Endothelial cell of umbilical vein (primary cell): ENCODE data around the gene METTL21A.

Source experiments
- CTCF ChIP-seq, 2 donors: IDR thresholded peaks; 1 replicate in 1 of 2; 2 replicates in 1 of 2; pipeline ENCODE4 v1.5.1; 2011; ENCODE audit warnings: low read length in 2 of 2, mild to moderate bottlenecking in 2 of 2, moderate library complexity in 2 of 2, control low read depth in 1 of 2, inconsistent platforms in 1 of 2, low read depth in 1 of 2; ENCODE audit not compliant: insufficient read depth in 1 of 2; ENCODE audit errors: extremely low read depth in 1 of 2
- EZH2 ChIP-seq: IDR thresholded peaks from 2 replicates; pipeline ENCODE4 v1.6.1; 2012; ENCODE audit warnings: borderline replicate concordance, low read depth, mild to moderate bottlenecking, moderate library complexity, low read length, inconsistent platforms; ENCODE audit not compliant: severe bottlenecking
- MAX ChIP-seq: IDR thresholded peaks from 2 replicates; pipeline ENCODE4 v1.6.1; 2011; ENCODE audit not compliant: insufficient read depth, insufficient read length
- POLR2A ChIP-seq: IDR thresholded peaks from 2 replicates; pipeline ENCODE4 v1.6.1; 2012; ENCODE audit warnings: low read depth, mild to moderate bottlenecking, control low read depth, low read length

GRCh38 chr2:207673431-207673830, 48.2 kb upstream of the METTL21A start:
- no peak for TF ChIP-seq CTCF (IDR thresholded peaks at IDR 0.05; ENCODE audit: extremely low read depth in 1 of 2, insufficient read depth in 1 of 2, low read depth in 1 of 2, low read length in 2 of 2)
- no peak for TF ChIP-seq POLR2A
- no peak for TF ChIP-seq MAX
- TF ChIP-seq EZH2, result no peak
